ENCODE results near the gene OR1S1.
"Not testable (repeated sequence)": the region's sequence is repeated elsewhere in the genome, so short reads cannot be mapped to it uniquely, and the experiment has no call there.

OR1S1 gene

GRCh38 chr11:58212420-58212819, at the start of gene OR1S1:
Gene OR1S1 (plus strand): TSS chr11:58212720.
- DNase-seq = not testable (repeated sequence)

GRCh38 chr11:58164389-58164788, 48.1 kb upstream of the OR1S1 start:
- DNase-seq = no peak

GRCh38 chr11:58164990-58165389, 47.5 kb upstream of the OR1S1 start:
- no peak for DNase-seq

GRCh38 chr11:58165504-58166106, 46.9 kb upstream of the OR1S1 start:
- no peak for DNase-seq

GRCh38 chr11:58177409-58178054, 35.0 kb upstream of the OR1S1 start:
- no peak for DNase-seq

GRCh38 chr11:58178444-58178843, 34.1 kb upstream of the OR1S1 start:
- no peak for DNase-seq

- no peak for DNase-seq
Measured at GRCh38 chr11:58179648-58180047, 32.9 kb upstream of the OR1S1 start.

GRCh38 chr11:58186938-58187337, 25.6 kb upstream of the OR1S1 start:
- no peak for DNase-seq

GRCh38 chr11:58188770-58189169, 23.8 kb upstream of the OR1S1 start, which contains the start of gene OR9Q2:
Gene OR9Q2 (plus strand): TSS chr11:58189070. CDS start chr11:58190491, 1,421 bp downstream.
- no peak for DNase-seq

GRCh38 chr11:58192229-58192628, 20.3 kb upstream of the OR1S1 start:
- DNase-seq = no peak

GRCh38 chr11:58193391-58193790, 19.1 kb upstream of the OR1S1 start:
- no peak for DNase-seq

GRCh38 chr11:58195939-58196338, 16.6 kb upstream of the OR1S1 start:
- no peak for DNase-seq

GRCh38 chr11:58199271-58199670, 13.2 kb upstream of the OR1S1 start:
- no peak for DNase-seq

GRCh38 chr11:58204042-58204441, 8.5 kb upstream of the OR1S1 start, which contains the start of gene OR1S2:
Gene OR1S2 (minus strand): TSS chr11:58204142. CDS start chr11:58204142, 0 bp downstream.
- no peak for DNase-seq

- DNase-seq = no peak
Measured at GRCh38 chr11:58216476-58216875, 4.0 kb downstream of the OR1S1 start.

- DNase-seq = no peak
Measured at GRCh38 chr11:58222721-58223120, 10.2 kb downstream of the OR1S1 start.

GRCh38 chr11:58227956-58228615, 15.6 kb downstream of the OR1S1 start:
- DNase-seq = no peak

- no peak for DNase-seq
Measured at GRCh38 chr11:58243954-58244353, 31.4 kb downstream of the OR1S1 start.

GRCh38 chr11:58254936-58255335, 42.4 kb downstream of the OR1S1 start:
- no peak for DNase-seq

GRCh38 chr11:58259983-58260382, 47.5 kb downstream of the OR1S1 start:
- no peak for DNase-seq

Measured in NCI-H524 treated with DMSO at 0.1 percent for 48 hours (cell line).